ENCODE data around the gene FCRL6.

DNA sequence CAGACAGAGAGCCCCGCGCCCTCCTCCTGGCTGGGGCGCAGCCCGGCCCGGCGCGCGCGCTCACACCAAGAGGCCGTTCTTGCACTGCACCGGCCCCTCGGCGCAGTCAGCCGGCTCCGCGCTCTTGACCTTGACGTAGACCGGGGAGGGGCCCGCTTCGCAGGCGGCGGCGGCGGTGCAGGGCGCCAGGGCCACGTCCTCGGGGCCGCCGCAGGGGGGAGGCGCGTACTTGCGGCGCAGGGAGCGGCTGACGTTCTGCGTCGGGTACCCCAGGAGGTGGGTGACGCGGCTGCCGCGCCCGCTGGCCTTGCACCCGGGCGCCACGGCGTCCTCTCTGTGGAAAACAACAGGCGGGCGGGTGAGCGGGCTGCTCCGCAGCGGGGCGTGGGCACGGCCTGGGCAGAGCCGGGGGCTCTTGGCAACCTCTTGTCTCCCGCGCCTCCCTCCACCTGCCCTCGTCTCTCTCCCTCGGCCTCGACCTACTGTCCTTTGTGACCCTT, 52.6 kb downstream of the FCRL6 start:
- TF ChIP-seq EZH2phosphoT487 (IDR thresholded peaks at IDR 0.05; ENCODE audit: insufficient read depth, low read depth) (no peak), EZH2 (IDR thresholded peaks at IDR 0.05; ENCODE audit: insufficient read depth, poor library complexity, severe bottlenecking) (no peak)
